BE2C (cell line): ENCODE results near the gene NF1.
A peak's percentile ranks its signal among the peaks of the same experiment; 100 is the strongest.

ENCODE experiments used
- DNase-seq: peaks from one replicate; pipeline ENCODE4 v3.0.0-alpha.2; 2020
- H3K27me3 ChIP-seq: fragments of 250-450 bp; sonication (Bioruptor Pico); 2 replicates; pipeline ENCODE4 v1.5.1; 2020; ENCODE audit warnings: mild to moderate bottlenecking
- H3K36me3 ChIP-seq: fragments of 250-450 bp; sonication (Bioruptor Pico); 2 replicates; pipeline ENCODE4 v1.5.1; 2020; ENCODE audit warnings: mild to moderate bottlenecking
- H3K4me1 ChIP-seq: fragments of 250-450 bp; sonication (Bioruptor Pico); 2 replicates; pipeline ENCODE4 v1.5.1; 2020
- H3K4me3 ChIP-seq: 2 replicates; pipeline ENCODE4 v1.5.1; 2011; ENCODE audit warnings: low read depth, low read length
- H3K9me3 ChIP-seq: fragments of 250-450 bp; sonication (Bioruptor Pico); 2 replicates; pipeline ENCODE4 v1.5.1; 2020
- TF ChIP-seq, protein P1 (sequence below): IDR thresholded peaks from 2 replicates; pipeline ENCODE4 v1.5.1; 2012; ENCODE audit warnings: mild to moderate bottlenecking, low read depth, low read length

Gene NF1

DNA sequence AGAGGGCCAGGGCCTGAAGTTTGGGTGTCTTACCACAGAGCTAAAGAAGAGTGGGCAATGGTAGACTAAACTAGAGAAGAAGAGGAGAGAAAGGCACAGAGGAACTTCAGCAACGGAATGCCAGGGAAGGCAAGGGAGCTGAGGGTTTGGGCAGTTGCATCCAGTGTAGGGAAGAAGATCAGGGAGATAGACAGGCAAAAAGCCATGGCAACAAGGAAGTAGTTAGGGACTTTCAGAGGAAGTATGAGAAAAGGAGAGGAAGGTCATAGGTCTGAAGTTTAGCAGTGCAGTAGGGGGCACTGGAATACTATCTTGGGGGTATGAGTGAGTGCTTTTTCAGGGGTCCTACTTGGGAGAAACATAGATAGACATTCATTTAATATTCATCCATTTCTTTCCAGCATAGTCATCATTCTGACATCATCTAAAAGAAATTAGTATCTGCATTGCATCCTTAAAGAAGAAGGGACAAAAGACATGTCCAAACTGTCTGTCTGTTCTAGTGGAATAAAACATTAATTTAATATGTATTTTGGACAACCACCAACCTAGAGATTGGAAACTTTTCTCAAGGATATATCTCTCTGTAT lies 2.2 kb upstream of the NF1 start:
- no peak for DNase-seq
- Histone ChIP-seq H3K4me3 (no peak overlapping the region), H3K4me1 (no peaks in the 10 kb centered on the region), H3K36me3 (no peaks in the 10 kb centered on the region), H3K9me3 (no peaks in the 10 kb centered on the region), H3K27me3 (no peaks in the 10 kb centered on the region)
- TF ChIP-seq, protein P1, sequence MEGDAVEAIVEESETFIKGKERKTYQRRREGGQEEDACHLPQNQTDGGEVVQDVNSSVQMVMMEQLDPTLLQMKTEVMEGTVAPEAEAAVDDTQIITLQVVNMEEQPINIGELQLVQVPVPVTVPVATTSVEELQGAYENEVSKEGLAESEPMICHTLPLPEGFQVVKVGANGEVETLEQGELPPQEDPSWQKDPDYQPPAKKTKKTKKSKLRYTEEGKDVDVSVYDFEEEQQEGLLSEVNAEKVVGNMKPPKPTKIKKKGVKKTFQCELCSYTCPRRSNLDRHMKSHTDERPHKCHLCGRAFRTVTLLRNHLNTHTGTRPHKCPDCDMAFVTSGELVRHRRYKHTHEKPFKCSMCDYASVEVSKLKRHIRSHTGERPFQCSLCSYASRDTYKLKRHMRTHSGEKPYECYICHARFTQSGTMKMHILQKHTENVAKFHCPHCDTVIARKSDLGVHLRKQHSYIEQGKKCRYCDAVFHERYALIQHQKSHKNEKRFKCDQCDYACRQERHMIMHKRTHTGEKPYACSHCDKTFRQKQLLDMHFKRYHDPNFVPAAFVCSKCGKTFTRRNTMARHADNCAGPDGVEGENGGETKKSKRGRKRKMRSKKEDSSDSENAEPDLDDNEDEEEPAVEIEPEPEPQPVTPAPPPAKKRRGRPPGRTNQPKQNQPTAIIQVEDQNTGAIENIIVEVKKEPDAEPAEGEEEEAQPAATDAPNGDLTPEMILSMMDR, result peak; percentile 17; the same call in 1 of the 2 replicates

DNA sequence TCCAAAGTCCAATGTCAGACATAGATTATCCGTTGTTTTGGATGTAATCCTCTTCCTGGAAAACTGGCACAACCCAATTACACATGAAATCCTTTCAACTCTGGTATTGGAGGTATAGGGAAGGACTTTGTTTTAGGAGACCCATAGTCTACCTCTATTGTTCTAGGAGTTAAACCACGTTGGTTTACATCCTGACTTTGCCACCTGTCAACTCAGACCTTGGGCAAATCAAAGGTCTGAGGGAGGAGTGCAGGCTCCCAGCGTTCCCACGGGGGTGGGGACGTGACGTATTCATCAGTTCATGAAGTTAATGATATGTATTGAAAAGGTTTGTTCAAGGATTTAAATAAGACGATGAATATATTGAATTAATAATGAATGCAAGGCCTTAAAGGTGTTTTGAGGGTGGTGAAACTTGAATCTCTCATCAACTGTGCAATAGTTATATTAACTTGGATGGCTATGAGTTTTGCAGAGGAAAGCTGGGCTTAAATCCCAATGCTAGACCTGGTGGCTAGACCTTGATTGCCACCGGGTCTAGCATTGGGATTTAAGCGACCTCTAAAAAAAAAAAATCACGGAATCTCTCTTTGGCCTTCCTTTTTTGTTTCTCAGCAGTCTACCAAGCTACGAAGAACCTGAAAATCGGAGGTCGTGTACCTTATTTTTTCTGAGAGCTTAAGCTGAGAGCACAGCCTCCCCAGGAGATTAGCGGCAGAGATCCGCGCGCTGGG lies 744 bp upstream of the NF1 start:
- no peaks in the 10 kb centered on the region for H3K36me3 ChIP-seq
- no peaks in the 10 kb centered on the region for H3K4me1 ChIP-seq
- no peaks in the 10 kb centered on the region for H3K9me3 ChIP-seq
- H3K27me3 ChIP-seq, result no peaks in the 10 kb centered on the region
- H3K4me3 ChIP-seq, result peak overlapping the region; percentile 79
- no peak for DNase-seq
- TF ChIP-seq, protein P1, result no peak

DNA sequence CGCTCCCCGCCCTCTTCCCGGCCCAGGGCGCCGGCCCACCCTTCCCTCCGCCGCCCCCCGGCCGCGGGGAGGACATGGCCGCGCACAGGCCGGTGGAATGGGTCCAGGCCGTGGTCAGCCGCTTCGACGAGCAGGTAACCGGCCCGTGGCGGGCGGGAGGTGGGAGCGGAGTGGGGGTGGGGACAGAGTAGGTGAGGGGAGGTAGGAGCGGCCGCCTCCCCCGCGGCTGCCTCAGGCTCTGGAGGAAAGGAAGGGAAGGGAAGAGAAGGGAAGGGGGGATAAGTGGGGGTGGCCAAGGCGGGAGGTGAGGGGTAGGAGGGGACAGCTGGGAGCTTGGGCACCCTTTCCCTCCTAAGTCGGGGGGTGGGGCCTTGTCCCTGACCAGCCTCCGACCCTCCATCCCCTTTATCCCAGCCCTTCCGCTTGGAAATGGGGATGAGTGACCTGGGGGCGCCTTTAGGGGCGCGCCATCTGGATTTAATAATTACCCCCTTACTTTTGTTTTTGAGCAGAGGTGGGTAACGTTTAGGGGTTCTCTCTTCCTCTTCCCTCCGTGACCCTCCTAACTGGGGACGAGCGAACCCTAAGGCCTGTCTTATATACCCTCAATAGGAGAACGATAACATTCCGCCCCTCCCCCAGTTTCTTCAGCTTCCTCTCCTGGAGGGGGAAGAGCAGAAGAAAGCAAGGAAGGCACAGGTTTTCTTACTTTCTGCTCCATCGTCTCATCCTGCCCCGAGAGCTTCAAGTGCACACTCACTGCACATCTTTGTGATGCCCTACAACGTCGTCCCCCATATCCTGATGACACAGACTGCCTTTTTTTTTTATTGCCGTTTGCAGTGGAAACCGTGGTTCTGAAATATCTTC lies 694 bp downstream of the NF1 start:
- peak; percentile 38 for DNase-seq
- H3K9me3 ChIP-seq, result no peaks in the 10 kb centered on the region
- H3K4me1 ChIP-seq, result no peaks in the 10 kb centered on the region
- peak overlapping the region; percentile 79 for H3K4me3 ChIP-seq
- H3K36me3 ChIP-seq, result no peaks in the 10 kb centered on the region
- TF ChIP-seq, protein P1, result no peak
- no peaks in the 10 kb centered on the region for H3K27me3 ChIP-seq

DNA sequence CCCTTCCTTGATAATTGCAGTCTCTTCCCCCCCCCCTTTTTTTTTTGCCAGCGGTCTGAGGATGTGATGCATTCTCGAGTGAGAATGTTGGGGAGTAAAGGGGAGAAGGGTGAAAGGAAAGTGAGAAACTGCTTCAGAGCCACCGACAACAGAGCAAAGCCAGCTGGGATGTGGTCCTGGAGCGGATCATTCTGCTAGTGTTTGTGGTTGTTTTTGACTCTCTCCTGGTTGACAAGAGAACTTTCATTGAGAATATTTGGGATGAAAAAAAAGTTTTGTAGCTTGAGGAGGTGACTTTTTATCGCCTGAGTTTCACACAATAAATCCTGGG lies 1.3 kb downstream of the NF1 start:
- Histone ChIP-seq H3K27me3 (no peaks in the 10 kb centered on the region), H3K4me1 (no peaks in the 10 kb centered on the region), H3K9me3 (no peaks in the 10 kb centered on the region), H3K4me3 (peak overlapping the region; percentile 79), H3K36me3 (no peaks in the 10 kb centered on the region)
- DNase-seq, result no peak
- TF ChIP-seq, protein P1, result no peak

DNA sequence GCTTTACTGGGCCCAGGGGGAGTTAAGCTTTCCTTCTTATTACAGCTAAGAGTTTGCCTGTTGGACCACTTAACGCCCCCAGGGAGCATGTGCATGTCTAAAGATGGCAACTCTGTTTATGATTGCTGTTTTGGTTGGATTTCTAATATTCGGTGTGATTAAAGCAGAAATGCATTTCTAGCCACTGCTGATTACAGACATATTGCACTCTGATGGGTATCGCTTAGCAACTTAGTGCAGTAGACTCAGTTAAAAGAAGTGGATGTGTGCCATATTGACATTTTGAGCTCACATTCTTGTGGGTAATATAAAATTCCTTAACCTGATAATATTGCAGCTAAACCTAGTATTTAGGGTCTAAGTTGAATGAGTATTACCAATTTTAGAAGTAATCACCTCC lies 4.2 kb downstream of the NF1 start:
- H3K9me3 ChIP-seq, result no peaks in the 10 kb centered on the region
- TF ChIP-seq, protein P1, result no peak
- H3K36me3 ChIP-seq, result no peaks in the 10 kb centered on the region
- no peaks in the 10 kb centered on the region for H3K4me1 ChIP-seq
- no peak for DNase-seq
- no peak overlapping the region for H3K4me3 ChIP-seq
- no peaks in the 10 kb centered on the region for H3K27me3 ChIP-seq
